GM18517 (cell line): ENCODE results near the gene CLRN1.

Experiments
- ATAC-seq: cut with Tn5 transposase; IDR thresholded peaks from one replicate; pipeline ENCODE4 v1.9.1; 2021; ENCODE audit warnings: mild to moderate bottlenecking, moderate library complexity; ENCODE audit not compliant: unreplicated experiment

CLRN1 gene

DNA sequence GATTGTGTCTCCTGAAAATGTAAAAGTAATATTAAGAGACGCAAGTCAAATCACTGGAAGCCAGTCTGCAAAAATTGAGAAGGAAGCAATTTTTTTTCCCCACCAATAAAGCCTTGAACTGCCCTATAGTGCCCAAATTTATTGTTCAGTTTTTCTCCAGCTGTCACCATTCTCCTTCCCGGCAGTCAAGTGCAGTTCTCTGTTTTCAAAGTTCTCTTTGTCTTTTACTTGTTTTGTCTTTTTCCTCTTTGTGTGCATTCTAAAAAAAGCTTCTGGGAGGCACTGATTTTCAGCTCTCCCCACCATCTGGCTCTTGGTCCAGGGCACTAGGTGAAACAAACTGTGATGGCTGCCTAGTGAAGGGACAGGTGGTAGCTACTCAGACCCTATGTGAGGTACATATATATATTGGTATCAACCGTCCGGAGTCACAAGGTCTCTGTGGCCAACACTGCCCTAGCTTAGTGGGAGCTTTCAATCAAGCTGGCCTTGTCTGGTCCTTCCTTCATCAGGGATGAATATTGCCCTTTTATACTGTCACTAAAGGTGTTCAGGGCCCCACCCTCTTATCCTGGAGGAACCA is 6.1 kb upstream of the CLRN1 start:
- ATAC-seq, result no peak

DNA sequence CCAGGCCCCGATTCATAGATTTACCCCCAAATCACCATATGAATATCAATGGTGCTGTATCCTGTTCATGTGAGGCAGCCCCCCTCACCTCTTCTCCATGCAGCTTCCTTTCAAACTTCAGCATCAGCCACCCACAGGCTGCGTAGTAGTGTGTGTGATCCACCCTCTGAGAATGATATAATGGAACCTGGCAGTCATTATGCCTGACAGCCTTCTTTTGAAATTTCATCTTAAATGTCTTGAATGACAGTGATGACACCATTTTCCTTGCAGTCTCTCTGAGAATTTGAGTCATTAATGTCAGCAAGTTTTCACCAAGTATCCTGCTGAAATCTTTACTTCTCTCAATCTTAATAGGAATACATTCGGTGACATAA is 3.5 kb upstream of the CLRN1 start:
- no peak for ATAC-seq

DNA sequence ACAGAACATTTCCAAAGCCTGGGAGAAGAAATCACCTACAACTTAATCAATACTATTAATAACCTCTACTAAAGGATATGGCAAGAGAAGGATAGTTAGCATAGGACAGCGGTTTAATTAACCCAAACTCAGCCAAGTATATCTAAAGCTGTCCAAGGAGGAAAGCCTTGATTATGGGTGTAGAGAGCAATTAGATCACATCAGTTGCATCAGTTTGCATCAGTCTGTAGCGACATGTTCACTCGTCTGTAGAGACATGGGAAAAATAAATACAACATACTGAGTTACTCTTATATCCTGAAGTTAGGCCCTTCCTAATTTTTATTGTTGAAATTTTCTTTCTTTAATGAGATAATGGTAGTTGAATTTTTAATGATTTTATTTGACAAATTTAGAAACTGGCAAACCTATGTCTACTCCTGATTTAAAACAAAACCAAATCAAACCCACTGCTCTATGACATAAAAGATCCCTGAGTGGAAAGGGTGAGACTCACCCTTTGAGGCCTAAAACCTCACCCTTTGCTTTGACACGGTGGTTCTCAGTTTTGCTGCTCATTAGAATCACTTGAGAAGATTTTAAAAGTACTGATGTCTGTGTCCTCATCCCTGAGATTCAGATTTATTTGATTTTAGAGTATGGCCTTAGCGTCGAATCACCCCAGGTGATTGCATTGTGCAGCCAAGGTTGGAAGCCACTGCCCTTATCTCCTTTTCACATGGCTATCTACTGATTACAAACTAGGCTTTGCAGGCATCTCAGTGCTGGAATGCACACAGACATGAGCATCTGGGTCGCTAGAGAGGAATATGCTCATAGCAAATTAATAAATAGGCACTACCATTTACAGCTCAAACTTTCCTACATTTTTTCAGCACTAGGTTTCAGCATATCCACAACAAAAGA is 2.8 kb upstream of the CLRN1 start:
- ATAC-seq, result no peak

DNA sequence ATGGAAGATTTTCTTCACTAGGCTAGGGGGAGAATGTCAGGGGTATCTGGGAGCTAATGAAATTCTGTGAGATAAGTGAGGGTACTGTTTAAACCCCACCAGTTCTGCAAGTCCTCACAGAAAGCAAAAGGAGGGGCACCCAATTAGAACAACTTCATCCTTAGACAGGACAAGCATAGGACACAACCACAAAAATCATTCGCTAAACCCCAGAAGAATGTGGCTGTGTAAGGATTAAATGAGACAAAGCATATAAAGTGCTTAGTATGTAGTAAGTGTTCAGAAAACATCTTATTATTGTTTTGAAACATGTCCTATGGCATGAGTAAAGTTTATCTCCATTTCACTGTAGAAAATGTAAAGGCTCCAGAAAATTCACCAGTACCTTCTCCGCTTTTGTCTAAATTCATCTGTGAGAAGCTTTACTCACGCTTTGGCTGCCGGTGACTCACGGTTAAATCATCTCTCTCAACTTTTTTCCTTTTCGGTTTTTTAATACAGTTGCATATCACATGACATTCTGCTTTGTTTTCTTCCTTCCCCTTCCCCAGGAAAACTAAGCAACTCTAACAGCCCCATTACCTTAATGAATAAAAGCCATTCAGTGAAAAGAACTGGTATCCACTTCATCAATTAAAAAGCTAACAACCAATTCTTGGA is 1.7 kb downstream of the CLRN1 start:
- ATAC-seq, result no peak

DNA sequence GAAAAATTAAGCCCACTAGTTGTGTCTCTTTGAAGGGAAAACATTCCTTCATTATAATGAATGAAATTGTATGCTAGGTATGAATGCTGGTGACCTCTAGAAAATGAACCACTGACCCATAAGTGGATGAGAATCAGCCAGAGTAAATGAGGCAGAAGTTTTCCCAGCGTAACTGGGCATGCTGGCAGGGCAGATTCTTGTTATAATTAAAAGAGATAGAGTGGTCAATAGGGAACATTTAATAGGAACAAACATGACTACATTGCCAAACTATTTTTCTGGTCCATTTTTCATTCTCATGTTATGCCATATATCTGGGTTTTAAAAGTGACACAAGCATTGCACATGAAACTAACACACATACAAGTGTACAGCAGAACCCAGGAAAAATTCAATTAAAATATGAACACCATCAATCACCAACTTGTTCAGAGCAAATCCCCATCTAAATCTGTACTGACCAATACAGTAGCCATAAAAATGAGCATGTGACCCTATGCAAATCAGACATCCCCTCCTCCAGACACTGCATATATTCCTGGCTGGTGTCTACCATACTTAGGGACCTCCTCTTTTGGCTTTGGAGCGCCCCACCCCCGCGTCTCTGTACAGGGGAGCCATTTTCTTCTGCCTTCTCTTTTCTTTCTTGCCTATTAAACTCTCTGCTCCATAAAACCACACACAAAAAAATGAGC is 4.0 kb downstream of the CLRN1 start:
- no peak for ATAC-seq

DNA sequence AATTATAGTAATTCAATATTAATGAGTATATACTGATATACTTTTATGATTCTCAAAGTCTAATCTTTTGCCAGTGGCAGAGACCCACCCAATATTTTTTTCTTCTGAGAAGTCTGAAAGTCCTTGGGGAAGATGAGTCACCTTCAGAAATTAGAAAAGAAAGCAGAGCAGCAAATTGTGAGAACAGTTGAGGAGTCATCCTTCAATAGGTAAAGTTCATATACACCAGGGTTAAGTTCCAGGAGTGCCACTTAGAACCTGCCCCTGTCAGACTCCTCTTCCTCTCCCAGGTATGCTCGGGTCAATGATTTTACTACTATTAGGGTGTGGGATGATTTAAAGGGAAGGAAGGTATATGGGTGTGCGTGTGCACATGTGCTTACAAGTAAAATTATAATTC is 7.1 kb downstream of the CLRN1 start:
- ATAC-seq, result no peak

DNA sequence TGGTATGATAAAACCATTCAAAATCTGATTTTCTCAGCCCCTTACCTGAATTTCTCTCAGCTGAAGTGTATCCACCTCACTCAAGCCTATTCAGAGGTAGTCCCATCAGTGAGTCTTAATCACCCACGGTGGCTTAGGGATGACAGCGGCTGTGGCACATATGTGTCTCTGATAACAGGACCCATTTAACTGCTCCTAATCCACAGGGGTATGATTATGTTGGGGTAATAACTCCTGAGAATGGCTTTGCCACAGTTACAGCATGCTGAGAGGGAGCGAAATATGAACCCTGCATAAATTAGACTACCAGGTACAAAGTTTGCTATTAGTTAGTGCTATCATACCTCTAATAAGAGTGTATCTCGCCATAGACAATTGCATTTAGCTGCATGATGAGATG is 10.6 kb downstream of the CLRN1 start:
- no peak for ATAC-seq

DNA sequence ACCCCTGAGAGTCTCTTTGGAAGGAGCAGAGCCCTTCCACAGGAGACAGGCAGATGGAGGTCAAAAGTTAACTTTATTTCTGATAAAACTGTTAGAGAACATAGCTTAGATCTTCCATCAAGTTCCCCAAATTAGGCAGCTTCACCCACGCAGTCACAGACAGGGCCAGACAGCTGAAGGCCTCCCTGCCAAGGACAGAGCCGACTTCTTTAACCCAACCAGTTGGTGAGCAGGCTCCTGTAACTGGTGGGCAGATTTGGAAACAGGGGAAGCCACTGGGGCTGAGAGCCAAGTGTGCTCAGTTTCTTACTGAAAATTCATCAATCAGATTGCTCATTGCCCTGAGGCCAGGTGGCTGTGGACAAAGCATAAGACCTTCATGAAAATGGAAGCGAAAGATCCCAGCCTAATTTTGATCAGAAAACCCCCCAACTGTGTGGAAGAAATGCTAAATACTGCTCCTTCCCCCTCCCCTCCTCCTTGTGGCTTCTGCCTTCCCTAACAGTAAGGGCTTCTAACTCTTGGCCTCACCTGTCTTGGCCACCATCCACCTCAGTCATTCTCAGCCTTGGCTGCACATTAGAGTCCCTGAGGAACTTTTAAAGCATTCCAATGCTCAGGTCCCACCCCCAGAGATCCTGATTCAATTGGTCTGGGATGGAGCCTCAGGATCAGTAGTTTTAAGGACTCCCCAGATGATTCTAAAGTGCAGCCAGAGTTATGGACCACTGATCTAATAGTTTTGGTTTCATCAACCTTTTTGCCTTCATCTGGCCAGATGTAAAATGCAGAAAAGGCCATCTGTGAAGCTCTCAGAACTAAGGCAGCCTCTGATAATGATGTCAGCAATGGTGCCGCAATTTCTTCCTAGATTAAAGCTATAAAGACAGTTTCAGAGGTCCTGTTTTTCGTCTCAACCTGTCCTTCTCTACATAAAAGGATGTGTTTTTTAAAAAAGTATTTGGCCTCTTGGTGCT is 11.5 kb downstream of the CLRN1 start:
- no peak for ATAC-seq

DNA sequence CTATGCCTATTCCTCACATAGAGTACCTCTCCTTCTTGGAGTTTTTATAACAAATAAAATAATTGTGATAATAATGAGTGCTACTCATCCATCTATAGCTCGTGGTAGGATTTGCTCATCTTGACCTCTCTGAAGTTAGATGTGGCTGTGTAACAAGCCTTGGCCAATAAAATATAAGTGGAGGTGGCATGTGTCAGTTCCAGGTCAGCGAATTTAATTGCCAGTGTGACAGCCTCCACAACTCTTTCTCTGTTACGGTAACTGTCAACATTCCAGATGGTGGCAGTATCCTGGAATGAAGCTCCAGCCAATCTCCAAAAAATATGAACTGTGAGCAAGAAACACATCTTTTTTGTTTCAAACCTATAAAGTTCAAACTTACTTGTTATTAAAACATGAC is 13.8 kb downstream of the CLRN1 start:
- no peak for ATAC-seq

DNA sequence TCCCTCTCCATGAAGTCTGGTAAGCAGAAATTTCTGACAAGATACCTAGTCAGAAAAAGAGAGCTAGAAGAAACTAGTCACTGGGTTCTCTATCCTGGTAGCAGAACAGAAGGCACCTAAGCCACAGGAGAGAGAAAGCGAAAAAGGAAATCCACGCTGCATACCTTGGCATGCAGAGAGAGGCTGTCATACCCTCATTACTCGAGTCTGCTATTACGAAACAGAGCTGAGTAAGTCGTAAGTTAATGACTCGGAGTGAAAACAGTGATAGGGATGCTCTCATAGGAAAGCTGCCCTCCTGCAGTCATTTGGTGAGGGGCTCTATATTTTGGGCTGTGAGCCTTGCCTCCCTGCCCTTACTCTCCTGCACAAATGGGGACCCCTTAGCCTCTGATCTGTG is 16.2 kb downstream of the CLRN1 start:
- ATAC-seq, result no peak

DNA sequence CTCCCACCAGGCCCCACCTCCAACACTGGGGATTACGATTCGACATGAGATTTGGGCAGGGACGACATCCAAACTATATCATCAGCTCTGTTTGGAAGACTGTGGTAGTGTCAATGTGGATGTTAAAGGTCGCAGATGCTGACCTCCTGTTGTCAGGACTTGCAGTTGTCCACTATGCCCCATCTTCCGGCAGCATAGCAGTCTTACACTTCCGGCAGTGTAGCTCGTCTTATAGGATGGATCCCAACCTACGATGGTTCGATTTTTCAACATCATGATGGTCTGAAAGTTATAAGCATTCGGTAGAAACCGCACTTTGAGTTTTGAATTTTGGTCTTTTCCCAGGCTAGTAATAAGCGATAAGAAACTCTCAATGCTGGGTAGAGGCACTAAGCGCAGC is 20.6 kb downstream of the CLRN1 start:
- ATAC-seq, result no peak

DNA sequence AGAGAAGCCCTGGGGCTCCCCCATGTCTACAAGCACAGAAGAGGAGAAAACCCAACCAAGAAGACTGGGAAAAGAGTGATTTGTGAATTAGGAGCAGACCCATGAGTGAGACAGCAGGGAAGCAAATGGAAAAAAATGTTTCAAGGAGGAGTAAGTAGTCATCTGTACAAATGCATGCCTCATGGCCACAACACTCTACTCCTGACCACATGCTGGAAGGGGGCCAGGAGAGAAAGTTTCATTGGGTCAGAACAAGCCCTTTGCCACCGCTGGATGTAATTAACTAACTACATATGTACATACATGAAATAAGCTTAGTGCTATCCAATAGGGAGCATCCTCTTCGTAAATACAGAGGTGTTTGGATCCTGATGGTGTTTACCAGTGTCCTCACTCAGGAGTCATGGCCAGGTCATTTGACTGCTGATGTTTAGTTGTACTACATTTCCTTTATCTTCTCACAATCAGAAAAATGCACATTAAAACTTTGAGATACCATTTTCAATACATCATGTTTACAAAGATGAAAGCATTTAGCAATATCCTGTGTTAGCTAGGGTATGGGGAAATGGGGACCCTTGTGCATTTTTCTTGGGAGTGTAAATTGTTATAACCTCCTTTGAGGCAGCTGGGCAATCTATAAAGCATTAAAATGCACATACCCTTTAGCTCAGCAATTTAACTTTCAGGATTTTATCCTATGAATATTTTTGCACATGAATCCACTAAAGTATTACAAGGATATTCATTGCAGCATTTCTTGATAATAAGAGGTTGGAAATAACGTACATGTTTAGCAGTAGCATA is 27.1 kb downstream of the CLRN1 start:
- no peak for ATAC-seq

DNA sequence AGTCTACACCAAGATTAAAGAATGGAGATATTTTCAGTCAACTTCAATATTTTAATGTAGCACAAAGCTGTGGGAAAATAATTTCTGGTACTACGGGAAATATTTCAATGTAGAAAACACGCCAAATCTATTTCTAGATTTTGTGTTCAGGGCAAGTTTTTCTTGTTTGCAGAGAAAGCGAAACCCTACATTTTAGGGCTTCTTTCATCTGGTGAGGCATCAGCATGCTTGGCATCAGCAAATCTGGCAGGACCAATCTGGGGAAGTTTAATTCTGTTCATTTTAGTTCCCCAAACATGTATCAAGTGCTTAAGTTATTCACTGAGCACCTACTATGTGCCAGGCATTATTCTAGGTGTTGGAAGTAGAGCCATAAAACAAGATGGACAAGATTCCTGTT is 30.3 kb downstream of the CLRN1 start:
- ATAC-seq, result no peak

DNA sequence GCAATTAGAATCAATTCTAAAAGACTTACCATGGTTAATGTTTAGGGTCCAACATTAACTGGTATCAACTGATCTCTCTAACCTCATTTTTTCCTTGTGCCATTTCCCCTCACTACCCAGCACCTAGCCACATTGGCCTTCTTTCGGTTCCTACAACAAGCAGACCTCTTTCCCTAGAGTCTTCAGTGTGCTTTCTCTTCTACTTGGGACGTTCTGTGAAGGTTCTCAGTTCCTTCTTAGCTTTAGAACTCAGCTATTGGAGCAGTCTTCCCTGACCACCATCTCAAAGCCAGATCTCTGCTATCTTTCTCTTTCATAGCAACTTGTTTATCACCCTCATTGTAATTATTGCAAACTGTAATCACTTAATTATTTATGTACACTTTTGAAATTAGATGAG is 35.8 kb downstream of the CLRN1 start:
- ATAC-seq, result no peak

DNA sequence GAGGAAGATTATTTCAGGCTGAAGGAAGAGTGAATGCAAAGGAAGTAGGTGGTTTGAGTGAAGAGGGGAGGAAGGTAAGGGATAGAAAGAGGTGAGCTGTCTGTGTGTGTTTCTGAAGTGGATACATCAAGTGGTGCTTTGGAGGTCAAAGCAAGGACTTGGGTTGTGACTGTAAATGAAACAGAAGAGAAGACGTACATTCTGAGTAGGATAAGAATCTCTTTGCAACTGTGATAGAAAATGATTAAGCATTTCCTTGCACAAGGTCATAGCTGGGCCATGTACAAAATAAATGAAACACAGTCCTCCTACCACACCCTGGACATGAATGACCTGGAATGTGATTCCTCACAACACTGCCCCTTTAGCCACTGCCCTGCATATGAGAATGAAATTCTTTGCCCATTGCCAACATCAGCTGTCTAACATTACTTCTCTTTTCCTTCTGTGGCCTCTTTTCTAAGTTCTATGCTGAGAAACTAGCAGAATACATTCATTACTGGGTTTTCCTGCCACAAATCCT is 39.0 kb downstream of the CLRN1 start:
- no peak for ATAC-seq

DNA sequence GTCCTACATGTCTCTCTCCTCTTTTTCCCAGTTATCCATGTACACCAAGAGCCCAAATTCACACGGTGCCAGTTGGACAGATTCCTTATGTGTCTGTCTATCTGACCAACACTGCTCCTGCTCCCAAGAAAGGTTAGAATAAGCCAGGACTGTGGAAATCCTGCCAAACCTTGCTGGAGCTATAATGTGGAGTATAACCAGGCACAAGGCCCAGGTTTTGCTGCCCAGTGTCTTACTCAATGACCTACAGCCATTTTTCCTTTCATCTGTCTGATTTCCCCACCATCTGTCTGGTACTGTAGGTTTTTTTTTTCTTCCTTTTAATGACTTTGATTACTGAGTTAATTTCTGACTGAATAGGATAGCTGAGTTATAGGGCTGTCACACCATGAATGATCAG is 40.8 kb downstream of the CLRN1 start:
- ATAC-seq, result no peak

DNA sequence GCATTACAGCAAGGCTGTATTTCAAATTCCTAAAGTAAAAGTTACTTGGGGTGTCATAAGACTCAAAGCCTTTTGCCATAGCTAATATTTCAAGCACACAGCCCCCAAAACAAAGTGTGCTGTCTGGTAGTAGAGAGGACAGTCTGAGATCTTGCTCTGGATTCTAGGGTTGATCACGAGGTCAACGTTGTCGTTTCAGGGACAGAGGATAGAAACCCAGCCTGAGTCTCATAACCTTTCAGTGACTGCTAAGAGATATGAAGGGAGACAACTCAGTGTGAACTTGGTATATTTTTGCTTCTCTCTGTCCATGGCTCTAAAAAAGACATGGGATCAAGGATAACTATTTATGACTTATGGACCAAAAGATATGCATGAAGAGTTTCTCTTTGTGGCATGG is 41.7 kb downstream of the CLRN1 start:
- no peak for ATAC-seq

DNA sequence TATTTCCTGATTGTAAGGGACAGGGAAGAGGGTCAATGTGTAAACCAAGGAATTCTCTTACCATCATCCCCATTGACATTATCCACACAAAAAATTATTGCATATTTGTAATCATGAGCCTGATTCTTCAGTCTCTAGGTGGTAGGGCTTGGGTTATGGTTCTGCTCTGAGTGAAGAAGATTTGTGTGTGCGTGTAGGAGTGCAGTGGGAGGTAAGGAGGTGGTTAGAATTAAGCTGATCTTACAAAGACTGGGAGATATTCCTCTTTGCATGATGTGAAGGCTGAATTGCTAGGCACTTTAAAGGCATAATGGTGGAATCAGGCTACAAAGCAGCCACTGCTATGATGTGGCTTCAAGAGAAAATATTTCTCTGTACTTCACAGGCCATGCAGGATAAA is 44.3 kb downstream of the CLRN1 start:
- no peak for ATAC-seq

DNA sequence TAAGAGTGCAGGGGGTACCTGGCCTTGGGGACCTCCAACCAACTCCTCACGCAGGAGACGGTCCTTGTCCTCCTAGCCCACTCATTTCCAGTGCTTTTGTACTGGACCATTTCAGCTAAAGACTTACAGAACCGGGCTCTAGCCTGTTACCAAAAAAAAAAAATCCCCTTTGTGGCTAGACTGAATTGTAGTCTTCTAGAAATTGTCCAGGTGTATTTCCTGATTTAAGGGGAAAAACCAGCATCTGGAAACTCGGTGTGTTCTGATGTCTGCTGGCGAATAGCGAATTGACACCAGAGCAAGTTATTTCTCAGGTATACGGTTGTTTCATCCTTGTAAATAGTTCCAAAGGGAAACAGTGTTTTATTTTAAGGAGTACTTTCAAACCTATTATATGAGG is 46.2 kb downstream of the CLRN1 start:
- no peak for ATAC-seq
